Measurements from ENCODE around the gene HGFAC.

GRCh38 chr4:3413675-3414420, 27.9 kb upstream of the HGFAC start:
- TF ChIP-seq, protein P1, sequence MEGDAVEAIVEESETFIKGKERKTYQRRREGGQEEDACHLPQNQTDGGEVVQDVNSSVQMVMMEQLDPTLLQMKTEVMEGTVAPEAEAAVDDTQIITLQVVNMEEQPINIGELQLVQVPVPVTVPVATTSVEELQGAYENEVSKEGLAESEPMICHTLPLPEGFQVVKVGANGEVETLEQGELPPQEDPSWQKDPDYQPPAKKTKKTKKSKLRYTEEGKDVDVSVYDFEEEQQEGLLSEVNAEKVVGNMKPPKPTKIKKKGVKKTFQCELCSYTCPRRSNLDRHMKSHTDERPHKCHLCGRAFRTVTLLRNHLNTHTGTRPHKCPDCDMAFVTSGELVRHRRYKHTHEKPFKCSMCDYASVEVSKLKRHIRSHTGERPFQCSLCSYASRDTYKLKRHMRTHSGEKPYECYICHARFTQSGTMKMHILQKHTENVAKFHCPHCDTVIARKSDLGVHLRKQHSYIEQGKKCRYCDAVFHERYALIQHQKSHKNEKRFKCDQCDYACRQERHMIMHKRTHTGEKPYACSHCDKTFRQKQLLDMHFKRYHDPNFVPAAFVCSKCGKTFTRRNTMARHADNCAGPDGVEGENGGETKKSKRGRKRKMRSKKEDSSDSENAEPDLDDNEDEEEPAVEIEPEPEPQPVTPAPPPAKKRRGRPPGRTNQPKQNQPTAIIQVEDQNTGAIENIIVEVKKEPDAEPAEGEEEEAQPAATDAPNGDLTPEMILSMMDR (IDR thresholded peaks at IDR 0.05): no peak
- no peak for TF ChIP-seq POLR2AphosphoS5 (IDR thresholded peaks at IDR 0.05)
- TF ChIP-seq POLR2A (IDR thresholded peaks at IDR 0.05; ENCODE audit: low read depth): no peak
- no peak for TF ChIP-seq EP300 (IDR thresholded peaks at IDR 0.05)
